Fibroblast of skin of right biceps (primary cell): Measurements from ENCODE around the gene NOP14.

ENCODE experiments used
- DNase-seq: peaks from one replicate; pipeline ENCODE4 v3.0.0-alpha.2; 2013

The NOP14 gene

GRCh38 chr4:2908686-2909085 lies 54.5 kb downstream of the NOP14 start:
- DNase-seq: no peak

- no peak for DNase-seq
Observed at GRCh38 chr4:2907706-2908293, 55.4 kb downstream of the NOP14 start.

- DNase-seq: no peak
Observed at GRCh38 chr4:2907226-2907625, 56.0 kb downstream of the NOP14 start.

GRCh38 chr4:2906218-2906617 lies 57.0 kb downstream of the NOP14 start:
- no peak for DNase-seq

DNA sequence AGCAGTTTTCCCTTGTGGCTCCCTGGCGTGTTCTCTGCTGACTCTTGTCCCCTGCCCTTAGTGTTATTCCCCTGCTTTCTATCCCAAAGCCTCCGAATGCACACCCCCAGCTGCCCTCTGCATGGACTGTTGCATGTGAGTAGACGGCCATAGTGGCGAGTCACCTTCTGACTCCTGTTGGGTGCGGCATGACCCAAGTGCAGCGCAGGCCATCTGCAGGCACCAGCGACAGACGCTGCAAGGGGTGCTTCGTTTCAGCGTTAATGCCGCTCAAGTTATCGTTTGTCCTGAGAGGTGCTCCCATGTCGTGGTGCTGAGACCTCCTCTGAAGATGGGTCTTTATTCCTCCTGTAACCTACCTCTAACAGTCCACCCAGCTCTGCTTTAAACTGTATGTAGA lies 57.7 kb downstream of the NOP14 start:
- no peak for DNase-seq

- no peak for DNase-seq
Observed at GRCh38 chr4:2902126-2902525, 61.1 kb downstream of the NOP14 start.

DNA sequence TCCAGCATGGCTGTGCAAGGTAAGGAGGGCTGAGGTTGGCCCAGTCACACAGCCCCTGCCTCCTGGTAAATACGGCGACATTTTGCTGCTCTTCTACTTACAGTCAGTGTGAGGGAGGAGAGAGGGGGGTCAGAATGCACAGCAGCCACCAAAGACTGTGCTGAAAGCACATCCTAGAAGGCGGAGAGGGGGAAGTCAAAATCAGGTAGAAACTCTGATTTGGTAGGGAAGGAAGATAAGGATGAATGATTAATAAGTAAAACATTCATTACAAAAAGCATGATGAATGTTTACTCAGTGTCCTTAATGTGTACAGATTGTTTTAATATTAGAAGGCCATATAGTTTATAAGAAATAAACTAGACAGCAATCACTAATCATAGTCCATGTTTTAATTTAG lies 62.0 kb downstream of the NOP14 start:
- DNase-seq: no peak

- DNase-seq: no peak
Observed at GRCh38 chr4:2900741-2901140, 62.5 kb downstream of the NOP14 start.

DNA sequence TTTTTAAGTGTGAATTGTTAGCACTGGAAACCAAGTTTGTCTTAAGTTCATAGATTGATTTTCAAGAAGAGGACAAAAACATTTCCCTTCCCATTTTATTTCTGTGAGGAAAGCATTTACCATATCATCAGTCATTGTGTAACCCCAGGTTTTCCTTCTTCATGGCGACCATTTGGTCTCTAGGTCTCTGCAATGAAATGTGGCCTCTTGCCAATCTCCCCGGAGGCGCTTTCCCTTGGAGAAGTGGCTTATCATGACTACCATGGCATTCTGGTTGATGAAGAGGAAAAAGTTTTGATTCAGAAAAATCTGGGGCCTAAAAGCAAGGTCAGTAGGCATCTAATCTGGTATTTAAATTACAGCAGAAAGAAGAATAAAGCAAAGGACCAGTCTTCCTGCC lies 65.2 kb downstream of the NOP14 start:
- DNase-seq: no peak

GRCh38 chr4:2893772-2894171 lies 69.4 kb downstream of the NOP14 start:
- DNase-seq: no peak

- DNase-seq: peak; percentile 50
Observed at GRCh38 chr4:2891294-2891693, 71.9 kb downstream of the NOP14 start.

DNA sequence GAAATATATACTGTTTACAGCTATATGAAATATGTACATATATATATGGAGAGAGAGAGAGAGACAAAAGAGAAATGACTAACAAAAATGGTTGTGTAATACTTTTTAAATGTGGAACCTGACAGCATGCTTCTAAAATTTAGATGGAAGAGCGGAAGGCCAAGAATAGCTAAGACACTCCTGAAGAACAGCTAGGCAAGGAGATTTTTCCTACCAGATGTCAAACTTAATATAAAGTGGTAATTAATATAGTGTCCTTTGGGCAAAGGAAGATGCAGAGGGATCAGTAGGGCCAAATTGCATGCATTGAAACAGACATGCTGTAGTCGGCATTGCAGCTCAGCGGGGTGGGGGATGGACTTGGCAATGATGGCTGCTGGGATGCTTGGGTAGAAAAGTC lies 74.3 kb downstream of the NOP14 start:
- peak; percentile 30 for DNase-seq
